ENCODE results near the gene TOB1.

- TF ChIP-seq CTCF (IDR thresholded peaks at IDR 0.05) (no peak), POLR2A (IDR thresholded peaks at IDR 0.05) (no peak)
Measured at GRCh38 chr17:50892101-50892776, 26.1 kb upstream of the TOB1 start.
